DOHH2 (cell line): ENCODE results near the gene THRSP.
"Not testable (repeated sequence)": the region's sequence is repeated elsewhere in the genome, so short reads cannot be mapped to it uniquely, and the experiment has no call there.

ENCODE experiments used
- H3F3A ChIP-seq: fragments of 200-600 bp; sonication (generic), shearing (Covaris generic); 2 replicates; pipeline ENCODE4 v1.6.0; 2016; ENCODE audit warnings: antibody characterized with exemption, mild to moderate bottlenecking; ENCODE audit not compliant: control insufficient read depth, insufficient read depth
- H3K27ac ChIP-seq: fragments of 200-600 bp; sonication (generic); 2 replicates; pipeline ENCODE4 v1.5.1; 2014; ENCODE audit warnings: low read depth, mild to moderate bottlenecking, low read length, moderate library complexity
- H3K27me3 ChIP-seq: fragments of 200-600 bp; sonication (generic); 2 replicates; pipeline ENCODE4 v1.6.1; 2014; ENCODE audit warnings: mild to moderate bottlenecking, low read length, mixed read lengths; ENCODE audit not compliant: control insufficient read depth
- H3K36me3 ChIP-seq: fragments of 200-600 bp; sonication (generic); 2 replicates; pipeline ENCODE4 v1.6.1; 2014; ENCODE audit warnings: mild to moderate bottlenecking, low read length, moderate library complexity, mixed read lengths; ENCODE audit not compliant: control insufficient read depth
- H3K4me1 ChIP-seq: fragments of 200-600 bp; sonication (generic); 2 replicates; pipeline ENCODE4 v1.6.1; 2014; ENCODE audit warnings: mild to moderate bottlenecking, low read length, mixed read lengths; ENCODE audit not compliant: control insufficient read depth
- H3K4me2 ChIP-seq: fragments of 200-600 bp; sonication (generic); 2 replicates; pipeline ENCODE4 v1.6.0; 2014; ENCODE audit warnings: mild to moderate bottlenecking, low read length, moderate library complexity
- H3K4me3 ChIP-seq: fragments of 200-600 bp; sonication (generic); 2 replicates; pipeline ENCODE4 v1.5.1; 2014; ENCODE audit warnings: mild to moderate bottlenecking, low read length, mixed read lengths
- H3K79me2 ChIP-seq: fragments of 200-600 bp; sonication (generic); 2 replicates; pipeline ENCODE4 v1.6.1; 2014; ENCODE audit warnings: mild to moderate bottlenecking, low read length, mixed read lengths; ENCODE audit not compliant: control insufficient read depth
- H3K9me2 ChIP-seq: fragments of 200-600 bp; sonication (generic); replicated peaks from 2 replicates; pipeline ENCODE4 v1.6.1; 2014; ENCODE audit warnings: mild to moderate bottlenecking, low read length, mixed read lengths; ENCODE audit not compliant: control insufficient read depth
- H3K9me3 ChIP-seq: fragments of 200-600 bp; sonication (generic); 2 replicates; pipeline ENCODE4 v1.6.1; 2014; ENCODE audit warnings: antibody characterized with exemption, low read length, mixed read lengths; ENCODE audit not compliant: control insufficient read depth, insufficient read depth
- H4K20me1 ChIP-seq: fragments of 200-600 bp; sonication (generic); 2 replicates; pipeline ENCODE4 v1.6.0; 2014; ENCODE audit warnings: low read depth, mild to moderate bottlenecking, antibody characterized with exemption, low read length, moderate library complexity; ENCODE audit not compliant: control insufficient read depth, insufficient read depth
- EZH2phosphoT487 ChIP-seq: fragments of 200-600 bp; sonication (generic); IDR thresholded peaks from 2 replicates; pipeline ENCODE4 v1.6.1; 2017; ENCODE audit warnings: borderline replicate concordance, mild to moderate bottlenecking, antibody characterized with exemption, low read length, moderate library complexity, mixed read lengths
- TF ChIP-seq, protein P1 (sequence below): fragments of 200-600 bp; sonication (generic); IDR thresholded peaks from one replicate; pipeline ENCODE4 v1.5.1; 2014; ENCODE audit warnings: antibody characterized with exemption, mild to moderate bottlenecking, low read depth, low read length; ENCODE audit not compliant: poor library complexity, severe bottlenecking

Gene THRSP

DNA sequence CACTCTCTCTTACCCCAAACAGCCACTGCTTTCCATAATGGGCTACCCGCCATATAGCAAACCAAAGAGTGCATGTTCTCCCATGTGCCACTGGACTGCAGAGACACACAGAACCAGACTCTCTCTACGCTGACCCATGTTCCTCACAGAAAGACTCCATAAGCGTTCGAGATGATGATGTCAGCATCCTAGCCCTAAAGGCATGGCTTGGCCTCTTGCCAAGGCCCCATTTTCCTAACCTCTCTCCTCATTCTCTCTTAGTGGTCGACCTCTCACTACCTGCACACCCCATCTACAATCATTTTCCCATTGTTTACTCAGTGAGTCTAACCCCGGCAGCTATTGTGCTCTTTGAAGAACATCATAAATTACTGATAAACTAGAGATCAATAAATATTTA, 11.1 kb downstream of the THRSP start:
- no peaks in the 10 kb centered on the region for H3K9me3 ChIP-seq
- H3F3A ChIP-seq: no peaks in the 10 kb centered on the region
- H3K79me2 ChIP-seq: peaks cover 61% of the 10 kb centered on the region
- TF ChIP-seq EZH2phosphoT487: no peak
- TF ChIP-seq, protein P1, sequence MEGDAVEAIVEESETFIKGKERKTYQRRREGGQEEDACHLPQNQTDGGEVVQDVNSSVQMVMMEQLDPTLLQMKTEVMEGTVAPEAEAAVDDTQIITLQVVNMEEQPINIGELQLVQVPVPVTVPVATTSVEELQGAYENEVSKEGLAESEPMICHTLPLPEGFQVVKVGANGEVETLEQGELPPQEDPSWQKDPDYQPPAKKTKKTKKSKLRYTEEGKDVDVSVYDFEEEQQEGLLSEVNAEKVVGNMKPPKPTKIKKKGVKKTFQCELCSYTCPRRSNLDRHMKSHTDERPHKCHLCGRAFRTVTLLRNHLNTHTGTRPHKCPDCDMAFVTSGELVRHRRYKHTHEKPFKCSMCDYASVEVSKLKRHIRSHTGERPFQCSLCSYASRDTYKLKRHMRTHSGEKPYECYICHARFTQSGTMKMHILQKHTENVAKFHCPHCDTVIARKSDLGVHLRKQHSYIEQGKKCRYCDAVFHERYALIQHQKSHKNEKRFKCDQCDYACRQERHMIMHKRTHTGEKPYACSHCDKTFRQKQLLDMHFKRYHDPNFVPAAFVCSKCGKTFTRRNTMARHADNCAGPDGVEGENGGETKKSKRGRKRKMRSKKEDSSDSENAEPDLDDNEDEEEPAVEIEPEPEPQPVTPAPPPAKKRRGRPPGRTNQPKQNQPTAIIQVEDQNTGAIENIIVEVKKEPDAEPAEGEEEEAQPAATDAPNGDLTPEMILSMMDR: no peak
- peaks cover 21% of the 10 kb centered on the region for H3K4me1 ChIP-seq
- H3K9me2 ChIP-seq: no peaks in the 10 kb centered on the region
- H3K4me3 ChIP-seq: no peak overlapping the region
- no peak overlapping the region for H3K4me2 ChIP-seq
- no peaks in the 10 kb centered on the region for H3K27me3 ChIP-seq
- H3K27ac ChIP-seq: no peak overlapping the region
- H3K36me3 ChIP-seq: peaks cover 29% of the 10 kb centered on the region
- H4K20me1 ChIP-seq: 0 out of 2 replicates have a peak, but pooled peaks cover 5% of the 10 kb centered on the region

DNA sequence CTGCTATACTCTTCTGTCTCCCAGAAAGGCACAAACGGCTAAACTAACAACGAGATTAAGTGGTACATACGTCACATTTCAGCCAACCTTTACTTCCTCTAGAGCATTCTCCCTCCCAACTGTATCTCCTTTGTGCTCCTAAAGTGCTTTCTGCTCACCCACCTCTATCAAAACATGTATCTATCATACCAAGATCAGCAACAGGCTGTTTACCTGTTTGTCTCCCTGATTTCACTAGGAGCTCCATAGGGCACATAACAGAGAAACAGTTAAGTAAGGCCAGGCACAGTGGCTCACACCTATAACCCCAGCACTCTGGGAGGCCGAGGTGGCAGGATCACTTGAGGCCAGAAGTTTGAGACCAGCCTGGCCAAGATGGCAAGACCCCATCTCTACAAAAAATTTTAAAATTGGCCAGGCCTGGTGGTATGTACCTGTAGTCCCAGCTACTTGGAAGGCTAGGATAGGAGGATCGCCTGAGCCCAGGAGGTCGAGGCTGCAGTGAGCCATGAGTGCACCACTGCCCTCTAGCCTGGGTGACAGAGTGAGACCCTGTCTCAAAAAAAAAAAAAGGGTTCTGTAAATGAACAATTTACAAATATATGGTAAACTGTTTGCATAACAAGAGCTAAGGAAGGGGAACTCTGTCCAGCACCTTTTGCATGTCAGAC, 13.2 kb downstream of the THRSP start:
- H3K9me2 ChIP-seq: no peaks in the 10 kb centered on the region
- no peaks in the 10 kb centered on the region for H3K9me3 ChIP-seq
- H3K79me2 ChIP-seq: peaks cover 64% of the 10 kb centered on the region
- peaks cover 23% of the 10 kb centered on the region for H3K36me3 ChIP-seq
- H3K4me1 ChIP-seq: peaks cover 27% of the 10 kb centered on the region
- H3K27ac ChIP-seq: no peak overlapping the region
- no peak overlapping the region for H3K4me3 ChIP-seq
- TF ChIP-seq, protein P1: no peak
- no peak for TF ChIP-seq EZH2phosphoT487
- H3K4me2 ChIP-seq: no peak overlapping the region
- no peaks in the 10 kb centered on the region for H3K27me3 ChIP-seq
- 0 out of 2 replicates have a peak, but pooled peaks cover 5% of the 10 kb centered on the region for H4K20me1 ChIP-seq
- no peaks in the 10 kb centered on the region for H3F3A ChIP-seq

DNA sequence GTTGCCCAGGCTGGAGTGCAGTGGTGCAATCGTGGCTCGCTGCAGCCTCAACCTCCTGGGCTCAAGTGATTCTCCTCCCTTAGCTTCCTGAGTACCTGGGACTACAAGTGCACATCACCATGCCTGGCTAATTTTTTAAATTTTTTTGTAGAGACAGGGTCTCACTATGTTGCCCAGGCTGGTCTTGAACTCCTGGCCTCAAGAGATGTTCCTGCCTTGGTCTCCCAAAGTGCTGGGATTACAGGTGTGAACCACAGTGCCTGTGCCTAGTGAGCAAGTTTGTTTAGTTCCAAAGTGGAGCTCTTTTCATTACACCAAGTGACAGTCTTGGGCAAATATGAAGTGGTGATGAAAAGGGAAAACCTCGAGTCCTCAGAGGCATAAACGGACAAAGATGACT, 13.9 kb downstream of the THRSP start:
- H3K27me3 ChIP-seq, H3K9me2 ChIP-seq, H3K9me3 ChIP-seq, H4K20me1 ChIP-seq, H3K4me3 ChIP-seq, H3F3A ChIP-seq, H3K27ac ChIP-seq: not testable (repeated sequence)
- peak overlapping the region; percentile 88 for H3K4me2 ChIP-seq
- peaks cover 32% of the 10 kb centered on the region for H3K4me1 ChIP-seq
- peaks cover 64% of the 10 kb centered on the region for H3K79me2 ChIP-seq
- peaks cover 19% of the 10 kb centered on the region for H3K36me3 ChIP-seq
